Activated CD8-positive, alpha-beta memory T cell treated with anti-CD3 and anti-CD28 coated beads, Interleukin-2, amount 50 U/mL, for 24 hours (primary cell): ENCODE measurements around the gene IL36G.

ENCODE experiments used
- DNase-seq: peaks from one replicate; pipeline ENCODE4 v3.0.0-alpha.2; 2020; ENCODE audit errors: extremely low read depth

IL36G gene

DNA sequence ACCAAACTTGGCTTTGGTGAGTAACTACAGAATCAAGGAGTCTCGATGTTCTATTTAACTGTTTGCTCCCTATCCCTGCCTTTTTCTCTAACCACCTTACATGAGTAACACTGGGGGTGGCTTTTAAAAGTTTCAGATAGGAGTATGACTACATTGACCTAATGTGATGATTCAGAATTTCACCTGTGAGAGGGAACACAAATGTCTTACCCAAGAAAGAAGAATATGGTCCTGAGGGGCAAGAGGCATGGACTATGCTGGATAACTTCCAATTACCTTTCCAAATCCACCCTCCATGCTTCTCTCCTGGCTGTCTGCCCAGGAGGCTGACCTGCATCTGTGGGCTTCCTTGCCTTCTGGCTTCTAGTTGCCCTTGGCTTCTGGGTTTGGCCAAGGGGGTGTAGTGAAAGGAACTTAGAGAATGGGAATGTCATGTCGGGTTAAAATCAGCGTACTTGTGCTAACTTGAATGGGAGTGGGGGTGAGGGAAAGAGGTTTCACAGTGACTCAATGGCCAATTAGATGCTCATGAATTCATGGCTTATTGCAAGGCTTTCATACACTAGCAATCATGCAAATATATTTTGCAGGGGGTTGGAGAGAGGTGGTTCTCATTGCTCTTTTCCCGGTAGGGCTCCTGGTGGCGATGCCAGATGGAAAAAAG lies 5.3 kb upstream of the IL36G start:
- no peak for DNase-seq

DNA sequence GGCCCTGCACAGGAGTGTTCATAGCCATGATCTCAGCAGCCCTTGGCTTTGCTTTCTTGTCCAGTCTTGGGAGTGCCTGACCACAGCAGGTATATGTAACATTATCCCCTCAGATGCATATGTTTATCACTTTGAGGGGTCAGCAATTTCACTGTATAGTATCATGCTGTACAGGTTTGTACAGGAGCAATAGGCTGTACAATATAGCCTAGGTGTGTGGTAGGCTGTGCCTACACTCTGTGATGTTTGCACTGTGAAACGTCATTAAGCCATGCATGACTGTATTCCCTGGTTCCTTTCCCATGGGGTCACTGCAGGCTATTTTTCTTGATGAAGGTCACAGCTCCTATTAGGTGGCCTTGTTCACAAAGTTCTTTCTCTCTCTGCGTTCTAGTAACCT lies 4.7 kb upstream of the IL36G start:
- DNase-seq: no peak

DNA sequence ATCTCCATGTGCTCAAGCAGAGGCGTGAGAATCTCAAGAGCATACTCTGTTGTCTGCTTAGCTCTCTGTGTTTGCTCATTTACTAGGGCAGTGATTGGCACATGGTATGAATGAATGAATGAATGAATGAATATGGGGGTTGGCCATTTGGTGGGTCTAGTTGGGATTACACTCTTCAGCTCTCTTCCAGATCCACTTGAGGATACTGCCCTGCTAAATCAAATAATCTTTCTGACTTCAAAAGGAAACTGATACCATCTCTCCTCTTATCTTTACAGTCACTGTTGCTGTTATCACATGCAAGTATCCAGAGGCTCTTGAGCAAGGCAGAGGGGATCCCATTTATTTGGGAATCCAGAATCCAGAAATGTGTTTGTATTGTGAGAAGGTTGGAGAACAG lies 1.9 kb downstream of the IL36G start:
- no peak for DNase-seq

DNA sequence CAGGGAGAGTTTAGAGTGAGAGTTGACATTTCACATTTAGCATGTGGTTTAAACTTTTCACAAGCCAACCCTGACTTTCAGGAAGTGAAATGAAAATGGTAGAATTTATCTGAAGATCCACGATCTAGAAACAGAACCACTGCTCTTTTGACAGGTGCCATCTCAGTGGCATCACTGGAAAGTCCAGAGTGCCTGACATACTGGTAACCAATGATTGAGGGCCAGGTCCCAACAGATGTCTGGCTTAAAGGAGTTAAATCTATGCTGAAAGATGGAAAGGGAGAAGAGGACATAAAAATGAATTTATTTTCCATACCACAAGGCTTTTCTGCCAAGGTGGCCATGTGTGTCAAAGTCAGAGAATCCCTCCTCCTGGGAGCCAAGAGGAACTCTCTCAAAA lies 2.7 kb downstream of the IL36G start:
- no peak for DNase-seq

DNA sequence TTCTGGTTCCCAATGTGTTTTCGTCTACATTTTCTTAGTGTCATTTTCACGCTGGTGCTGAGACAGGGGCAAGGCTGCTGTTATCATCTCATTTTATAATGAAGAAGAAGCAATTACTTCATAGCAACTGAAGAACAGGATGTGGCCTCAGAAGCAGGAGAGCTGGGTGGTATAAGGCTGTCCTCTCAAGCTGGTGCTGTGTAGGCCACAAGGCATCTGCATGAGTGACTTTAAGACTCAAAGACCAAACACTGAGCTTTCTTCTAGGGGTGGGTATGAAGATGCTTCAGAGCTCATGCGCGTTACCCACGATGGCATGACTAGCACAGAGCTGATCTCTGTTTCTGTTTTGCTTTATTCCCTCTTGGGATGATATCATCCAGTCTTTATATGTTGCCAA lies 7.3 kb downstream of the IL36G start:
- no peak for DNase-seq

DNA sequence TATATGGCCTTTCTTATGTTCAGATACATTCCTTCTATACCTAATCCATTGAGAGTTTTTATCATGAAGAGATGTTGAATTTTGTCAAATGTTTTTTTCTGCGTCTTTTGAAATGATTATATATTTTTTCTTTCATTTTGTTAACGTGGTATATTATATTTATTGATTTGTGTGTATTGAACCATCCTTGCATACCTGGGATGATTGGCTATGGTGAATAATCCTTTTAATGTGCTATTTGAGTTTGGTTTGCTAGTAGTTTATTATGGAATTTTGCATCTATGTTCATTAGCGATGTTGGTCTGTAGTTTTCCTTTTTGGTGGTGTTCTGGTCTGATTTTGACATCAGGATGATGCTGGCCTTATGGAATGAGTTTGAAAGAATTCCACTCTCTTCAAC lies 11.8 kb downstream of the IL36G start:
- no peak for DNase-seq

DNA sequence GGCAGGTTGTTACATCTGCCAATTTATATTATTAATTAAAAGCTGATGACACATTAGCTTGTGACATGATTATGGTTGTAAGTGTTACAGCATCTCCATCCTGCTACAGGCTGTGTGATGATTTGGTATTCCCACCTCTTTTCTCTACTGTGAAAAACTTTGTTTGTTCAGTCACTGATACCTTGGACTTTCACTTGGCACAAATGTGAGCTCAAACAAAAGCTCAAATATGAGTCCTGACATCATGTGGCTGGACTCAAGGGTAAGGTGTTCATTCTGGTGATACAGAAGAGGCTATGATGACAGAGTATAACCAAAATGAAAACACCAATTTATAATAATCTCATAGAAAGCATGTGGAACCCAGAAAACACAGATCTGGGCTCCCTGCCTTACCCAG lies 16.0 kb downstream of the IL36G start:
- no peak for DNase-seq

DNA sequence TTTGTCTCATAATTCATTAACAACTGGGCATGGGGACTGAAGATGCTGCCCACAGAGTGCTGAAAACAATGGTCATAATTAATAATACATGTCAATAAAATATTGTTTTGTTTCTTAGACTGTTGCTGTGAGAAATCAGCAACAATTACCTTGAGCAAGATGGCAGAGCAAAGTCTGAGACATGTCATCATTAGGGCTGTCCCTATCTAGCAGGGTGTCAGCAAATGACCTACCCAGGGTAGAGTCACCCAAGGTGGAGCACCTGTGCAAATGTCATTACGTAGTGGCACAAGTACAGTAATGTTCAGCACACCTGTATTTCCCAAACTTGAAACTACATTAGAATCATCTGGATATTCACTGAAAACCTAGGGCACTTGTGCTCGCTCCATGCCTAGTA lies 16.8 kb downstream of the IL36G start:
- no peak for DNase-seq

DNA sequence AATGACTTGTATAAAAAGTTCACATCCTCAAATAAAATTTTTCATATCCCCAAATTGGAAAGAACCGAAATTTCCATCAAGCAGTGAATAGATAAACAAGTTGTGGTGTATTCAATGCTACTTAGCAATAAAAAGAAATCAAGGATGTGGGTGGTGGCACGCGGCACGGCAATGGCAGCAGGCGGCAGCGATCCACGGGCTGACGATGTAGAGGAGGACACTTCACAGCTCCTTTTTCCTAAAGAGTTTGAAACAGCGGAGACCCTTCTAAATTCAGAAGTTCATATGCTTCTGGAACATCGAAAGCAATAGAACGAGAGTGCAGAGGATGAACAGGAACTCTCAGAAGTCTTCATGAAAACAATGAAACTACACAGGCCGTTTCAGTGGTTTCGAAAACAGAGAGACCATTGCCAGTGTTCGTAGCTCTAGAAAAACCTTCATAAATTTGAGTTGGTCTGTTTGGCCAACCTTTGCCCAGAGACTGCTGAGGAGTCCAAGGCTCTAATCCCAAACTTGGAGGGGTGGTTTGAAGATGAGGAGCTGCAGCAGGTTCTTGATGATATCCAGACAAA lies 17.6 kb downstream of the IL36G start:
- DNase-seq: no peak

DNA sequence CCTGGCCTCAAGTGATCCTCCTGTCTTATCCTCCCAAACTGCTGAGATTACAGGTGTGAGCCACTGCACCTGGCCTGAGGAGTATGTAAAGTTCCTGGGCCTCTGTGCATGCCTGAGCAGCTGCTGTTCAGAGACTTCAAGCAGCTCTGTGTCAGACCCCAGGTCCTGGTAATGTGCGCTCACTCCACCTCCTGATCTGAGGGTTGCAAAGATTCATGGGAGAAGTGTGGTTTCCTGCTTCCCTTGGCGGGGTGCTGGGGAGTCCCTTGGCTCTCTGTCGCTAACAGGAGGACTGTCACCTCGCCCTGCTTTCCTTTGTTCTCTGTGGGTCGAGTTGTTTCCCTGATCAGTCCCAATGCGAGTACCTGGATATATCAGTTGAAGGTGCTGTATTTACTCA lies 18.8 kb downstream of the IL36G start:
- no peak for DNase-seq

DNA sequence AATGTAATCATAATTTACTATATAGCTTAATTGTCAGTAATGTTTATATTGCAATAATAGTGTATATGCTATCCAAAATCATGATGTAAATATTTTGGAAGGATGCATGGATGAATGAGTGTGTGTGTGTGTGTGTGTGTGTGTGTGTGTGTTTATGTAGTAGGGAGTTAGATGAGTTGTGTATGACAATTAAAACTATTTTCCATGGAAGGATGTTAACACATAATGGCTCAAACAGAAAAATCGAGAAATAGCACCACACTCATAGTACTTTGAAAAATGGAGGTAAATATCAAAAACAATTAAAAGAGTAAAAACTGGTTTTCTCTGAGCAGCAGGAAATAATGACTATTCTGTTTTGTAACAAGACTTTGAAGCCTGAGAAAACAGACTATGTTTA lies 19.3 kb downstream of the IL36G start:
- no peak for DNase-seq

DNA sequence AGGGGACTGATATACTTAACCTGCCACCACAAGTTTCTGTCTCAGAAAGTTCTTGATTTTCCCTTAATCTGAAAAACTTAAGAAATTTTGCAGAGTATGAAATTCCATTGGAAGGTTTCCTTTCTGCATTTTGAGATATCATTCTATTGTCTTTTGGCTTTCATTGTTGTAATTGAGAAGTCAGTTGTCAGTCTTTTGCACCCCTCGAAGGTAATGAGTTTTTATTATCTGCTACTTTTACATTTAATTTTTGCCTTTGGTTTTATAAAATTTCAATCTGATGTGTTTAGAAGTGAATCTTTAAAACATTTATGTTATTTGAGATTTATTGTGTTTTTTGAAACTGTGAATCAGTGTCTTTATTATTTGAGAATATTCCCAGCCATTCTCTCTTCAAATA lies 22.6 kb downstream of the IL36G start:
- no peak for DNase-seq

DNA sequence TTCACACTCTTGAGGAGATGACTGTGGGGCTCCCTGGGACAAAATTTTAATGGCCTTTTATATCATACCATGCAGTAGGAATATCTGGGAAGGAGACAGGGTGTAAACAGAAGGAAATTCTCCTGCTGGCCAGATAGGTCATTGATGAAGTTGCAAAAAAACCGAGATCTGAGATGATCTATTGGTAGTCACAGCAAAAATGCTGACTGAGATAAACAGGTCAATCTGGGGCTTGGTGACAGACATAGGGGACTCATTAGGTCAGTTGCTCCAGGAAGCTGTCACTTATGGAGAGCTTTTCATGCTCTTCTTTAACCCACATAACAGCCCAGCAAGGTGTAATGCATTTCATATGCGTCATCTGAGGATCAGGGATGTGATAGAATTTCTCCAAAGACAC lies 24.9 kb downstream of the IL36G start:
- DNase-seq: no peak

DNA sequence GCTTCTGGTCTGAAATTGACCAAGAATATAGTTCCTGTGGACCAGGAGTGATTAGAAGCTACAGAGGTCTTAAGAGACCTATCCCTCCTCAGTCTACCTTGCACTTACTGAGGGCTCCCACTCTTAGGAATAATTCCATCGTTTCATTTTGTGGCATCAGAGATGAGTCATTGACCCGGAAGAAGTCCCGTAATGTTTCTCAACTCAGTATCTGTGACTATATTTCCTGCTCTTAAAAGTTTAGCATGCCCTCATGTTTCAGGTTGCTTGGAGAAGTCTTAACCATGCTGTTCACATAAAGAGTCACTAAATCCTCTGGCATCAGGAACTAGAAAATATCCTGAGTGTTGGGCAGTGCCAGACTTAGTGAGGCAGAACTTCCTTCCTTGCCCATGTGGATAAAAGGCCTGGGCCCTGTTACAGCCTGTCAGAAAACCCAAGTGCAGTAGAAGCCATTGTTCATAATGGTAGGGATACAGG lies 27.3 kb downstream of the IL36G start, which contains the start of gene IL36A:
Gene IL36A, plus strand, starts transcription at position 430 of the 480 bp plus-strand sequence. CDS start 413 bp downstream, outside the sequence.
- DNase-seq: no peak

DNA sequence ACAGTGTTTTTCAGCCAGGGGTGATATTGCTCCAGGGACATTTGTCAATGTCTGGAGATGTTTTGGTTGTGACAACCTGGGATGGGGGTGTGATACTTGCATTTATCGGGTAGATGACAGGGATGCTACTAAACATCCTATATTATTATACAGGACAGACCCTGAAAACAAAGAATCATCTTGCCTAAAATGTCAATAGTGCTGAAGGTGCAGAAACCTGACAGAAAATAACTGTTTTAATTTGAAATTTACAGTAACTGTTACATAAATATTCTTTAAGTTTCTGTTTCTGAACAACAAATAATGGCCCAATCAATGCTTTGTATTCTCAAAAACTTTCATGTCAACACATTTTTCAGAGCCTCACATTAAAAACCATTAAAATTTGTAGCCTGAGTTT lies 29.4 kb downstream of the IL36G start:
- no peak for DNase-seq

DNA sequence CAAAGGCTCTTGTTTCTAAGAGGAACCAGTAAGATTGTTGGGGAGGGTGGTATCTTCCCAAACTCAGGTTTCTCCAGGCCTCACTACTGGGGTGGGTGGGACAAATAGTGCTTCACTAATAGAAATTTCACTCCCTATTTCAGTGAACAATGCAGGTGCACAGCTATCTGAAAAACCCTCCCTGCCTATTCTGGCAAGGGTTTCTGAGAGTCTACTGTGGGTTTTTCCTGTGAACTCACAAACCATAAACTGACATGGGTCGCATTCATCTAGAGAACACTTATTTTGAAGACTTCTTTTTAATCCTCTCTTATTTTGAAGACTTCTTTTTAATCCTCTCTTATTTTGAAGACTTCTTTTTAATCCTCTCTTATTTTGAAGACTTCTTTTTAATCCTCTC lies 31.8 kb downstream of the IL36G start:
- no peak for DNase-seq

DNA sequence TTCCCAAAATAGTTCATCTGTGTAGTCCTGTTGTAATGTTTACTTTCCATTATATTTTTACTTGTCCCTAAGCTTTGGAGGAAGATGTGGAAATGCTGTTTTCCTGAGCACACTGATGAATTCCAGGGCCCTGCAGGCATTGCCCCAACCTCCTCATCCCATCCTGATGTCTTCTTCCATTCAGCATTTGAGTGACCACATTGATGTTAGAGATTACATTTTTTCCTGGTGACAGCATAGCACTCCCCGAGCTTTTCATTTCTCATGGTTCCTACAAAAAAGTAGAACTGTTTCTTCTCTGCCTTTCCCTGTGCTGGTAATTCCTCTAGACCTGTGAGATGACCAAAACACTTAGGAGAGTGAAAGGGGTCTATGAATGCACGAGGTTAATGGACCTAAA lies 32.3 kb downstream of the IL36G start:
- DNase-seq: no peak

DNA sequence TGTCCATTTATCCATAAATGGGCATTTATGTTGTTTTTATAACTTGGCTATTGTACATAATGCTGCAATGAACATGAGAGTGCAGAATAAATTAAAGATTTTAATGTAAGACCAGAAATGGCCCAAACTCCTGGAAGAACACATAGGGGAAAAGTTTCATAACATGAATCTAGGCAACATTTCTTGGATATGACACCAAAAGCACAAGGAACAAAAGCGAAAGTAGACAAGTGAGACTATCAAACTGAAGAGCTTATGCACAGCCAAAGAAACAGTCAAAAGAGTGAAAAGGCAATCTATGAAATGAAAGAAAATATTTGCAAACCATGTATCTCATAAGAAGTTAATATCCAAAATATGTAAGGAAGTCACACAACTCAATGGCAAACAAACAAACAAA lies 33.3 kb downstream of the IL36G start:
- no peak for DNase-seq

DNA sequence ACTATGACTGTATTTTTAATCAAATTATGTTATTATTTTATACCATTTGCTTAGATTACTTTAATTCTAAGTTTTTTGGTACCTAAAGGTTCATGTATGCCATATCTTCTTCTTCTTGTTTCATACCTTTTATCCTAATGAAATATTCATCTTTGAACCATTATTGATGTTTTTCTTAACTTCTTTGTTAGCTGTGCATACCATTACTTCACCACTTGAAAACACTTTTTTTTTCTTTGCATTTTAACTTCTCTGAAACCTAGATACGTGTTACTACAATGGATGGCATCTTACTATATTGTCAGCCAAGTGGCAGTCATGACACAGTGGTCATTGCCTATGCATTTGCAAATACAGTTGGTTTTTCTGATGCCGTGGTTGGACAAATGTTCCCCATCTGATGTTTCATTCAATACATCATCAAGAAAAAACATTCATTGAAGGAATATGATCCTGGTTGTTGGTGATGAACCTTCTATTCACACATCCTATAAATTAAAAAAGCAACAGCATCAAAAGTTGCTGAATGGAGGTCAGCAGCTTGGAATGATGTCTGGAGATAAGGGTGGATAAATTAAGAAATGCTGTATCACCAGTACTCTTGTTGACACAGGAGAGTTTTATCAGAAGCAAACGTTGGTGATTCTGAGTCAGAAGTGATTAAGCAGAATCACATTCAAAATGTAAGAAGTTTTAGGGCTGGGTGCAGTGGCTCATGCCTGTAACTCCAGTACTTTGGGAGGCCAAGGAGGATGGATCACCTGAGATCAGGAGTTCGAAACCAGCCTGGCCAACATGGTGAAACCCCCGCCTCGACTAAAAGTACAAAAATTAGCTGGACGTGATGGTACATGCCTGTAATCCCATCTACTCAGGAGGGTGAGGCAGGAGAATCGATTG lies 34.9 kb downstream of the IL36G start:
- no peak for DNase-seq

DNA sequence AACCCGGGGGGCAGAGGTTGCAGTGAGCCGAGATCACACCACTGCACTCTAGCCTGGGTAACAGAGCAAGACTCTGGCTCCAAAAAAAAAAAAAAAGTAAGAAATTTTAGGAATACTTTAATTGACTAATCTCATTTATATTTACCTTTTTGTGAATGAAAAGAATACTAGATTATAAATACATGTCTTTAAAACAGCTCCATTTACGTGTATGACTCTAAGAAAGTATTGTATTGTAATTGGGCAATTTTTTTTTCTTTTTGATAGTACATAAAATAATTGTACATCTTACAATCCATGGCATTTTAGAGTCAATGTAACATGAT lies 35.5 kb downstream of the IL36G start:
- DNase-seq: no peak

DNA sequence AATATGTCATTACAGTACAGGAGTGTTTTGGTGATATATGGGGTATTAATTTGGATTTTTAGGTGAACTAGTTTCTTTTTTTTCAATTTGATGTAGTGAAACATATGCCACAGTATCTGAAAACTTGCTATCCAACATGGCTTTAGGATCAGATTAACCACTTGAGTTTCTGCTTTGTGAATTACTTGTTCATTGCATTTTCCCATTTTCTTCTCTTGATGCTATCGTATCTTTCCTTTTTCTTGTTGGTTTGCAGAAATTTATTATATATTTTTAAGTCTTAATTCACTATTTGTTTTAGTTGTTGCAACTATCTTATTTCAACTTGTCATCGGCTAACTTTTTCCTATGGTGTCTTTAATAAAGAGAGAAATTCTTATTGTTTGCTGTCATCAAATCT lies 36.3 kb downstream of the IL36G start:
- no peak for DNase-seq

DNA sequence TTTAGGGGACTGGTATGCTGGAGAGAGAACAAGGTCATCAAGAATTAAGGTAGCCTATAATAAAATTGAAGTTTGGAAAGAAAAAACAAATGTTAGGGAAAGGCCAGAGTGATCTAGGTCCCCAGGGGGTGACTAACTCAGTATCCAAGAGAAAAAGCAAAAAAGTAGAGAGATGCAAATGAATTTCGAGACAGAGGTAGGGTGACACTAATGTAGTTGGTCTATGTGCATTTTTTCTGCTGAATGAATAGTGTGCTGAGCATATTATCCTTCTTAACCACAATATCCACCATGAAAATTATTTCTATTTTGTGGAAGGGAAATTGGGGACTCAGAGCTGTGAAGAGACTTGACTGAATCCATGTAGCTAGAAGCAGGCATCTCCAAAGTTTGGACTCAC lies 37.2 kb downstream of the IL36G start:
- no peak for DNase-seq

DNA sequence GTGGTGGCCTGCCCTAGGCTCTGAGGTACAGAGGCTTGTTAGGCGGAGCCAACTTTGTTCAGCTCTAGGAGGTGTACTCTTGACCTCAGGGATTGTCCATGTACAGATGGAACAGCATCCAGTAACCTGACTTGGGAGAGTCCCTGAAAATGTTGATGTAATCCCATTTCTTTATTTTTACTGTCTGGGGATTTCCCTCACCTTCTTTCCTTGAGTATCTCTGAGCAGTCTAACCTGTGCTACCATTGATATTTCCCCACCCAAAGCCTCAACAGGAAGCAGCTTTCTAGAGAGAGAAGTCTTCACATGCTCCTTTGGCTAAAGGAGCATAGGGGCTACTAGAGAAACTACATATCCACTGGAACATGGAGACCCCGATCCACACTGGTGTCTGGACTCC lies 37.8 kb downstream of the IL36G start:
- DNase-seq: no peak
